Retinal pigment epithelial cell (primary cell): ENCODE results near the gene GARS1.

ENCODE experiments used
- DNase-seq: peaks from one replicate; pipeline ENCODE4 v3.0.0-alpha.2; 2010; ENCODE audit warnings: low read depth
- H3K4me3 ChIP-seq: 2 replicates; pipeline ENCODE4 v1.5.1; 2011; ENCODE audit warnings: mild to moderate bottlenecking, low read length, control low read depth, moderate library complexity
- TF ChIP-seq, protein P1 (sequence below): conservative IDR thresholded peaks from 2 replicates; pipeline ENCODE4 v1.5.1; 2011; ENCODE audit warnings: low read depth, low read length, control low read depth, inconsistent platforms

The GARS1 gene, protein sequence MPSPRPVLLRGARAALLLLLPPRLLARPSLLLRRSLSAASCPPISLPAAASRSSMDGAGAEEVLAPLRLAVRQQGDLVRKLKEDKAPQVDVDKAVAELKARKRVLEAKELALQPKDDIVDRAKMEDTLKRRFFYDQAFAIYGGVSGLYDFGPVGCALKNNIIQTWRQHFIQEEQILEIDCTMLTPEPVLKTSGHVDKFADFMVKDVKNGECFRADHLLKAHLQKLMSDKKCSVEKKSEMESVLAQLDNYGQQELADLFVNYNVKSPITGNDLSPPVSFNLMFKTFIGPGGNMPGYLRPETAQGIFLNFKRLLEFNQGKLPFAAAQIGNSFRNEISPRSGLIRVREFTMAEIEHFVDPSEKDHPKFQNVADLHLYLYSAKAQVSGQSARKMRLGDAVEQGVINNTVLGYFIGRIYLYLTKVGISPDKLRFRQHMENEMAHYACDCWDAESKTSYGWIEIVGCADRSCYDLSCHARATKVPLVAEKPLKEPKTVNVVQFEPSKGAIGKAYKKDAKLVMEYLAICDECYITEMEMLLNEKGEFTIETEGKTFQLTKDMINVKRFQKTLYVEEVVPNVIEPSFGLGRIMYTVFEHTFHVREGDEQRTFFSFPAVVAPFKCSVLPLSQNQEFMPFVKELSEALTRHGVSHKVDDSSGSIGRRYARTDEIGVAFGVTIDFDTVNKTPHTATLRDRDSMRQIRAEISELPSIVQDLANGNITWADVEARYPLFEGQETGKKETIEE

DNA sequence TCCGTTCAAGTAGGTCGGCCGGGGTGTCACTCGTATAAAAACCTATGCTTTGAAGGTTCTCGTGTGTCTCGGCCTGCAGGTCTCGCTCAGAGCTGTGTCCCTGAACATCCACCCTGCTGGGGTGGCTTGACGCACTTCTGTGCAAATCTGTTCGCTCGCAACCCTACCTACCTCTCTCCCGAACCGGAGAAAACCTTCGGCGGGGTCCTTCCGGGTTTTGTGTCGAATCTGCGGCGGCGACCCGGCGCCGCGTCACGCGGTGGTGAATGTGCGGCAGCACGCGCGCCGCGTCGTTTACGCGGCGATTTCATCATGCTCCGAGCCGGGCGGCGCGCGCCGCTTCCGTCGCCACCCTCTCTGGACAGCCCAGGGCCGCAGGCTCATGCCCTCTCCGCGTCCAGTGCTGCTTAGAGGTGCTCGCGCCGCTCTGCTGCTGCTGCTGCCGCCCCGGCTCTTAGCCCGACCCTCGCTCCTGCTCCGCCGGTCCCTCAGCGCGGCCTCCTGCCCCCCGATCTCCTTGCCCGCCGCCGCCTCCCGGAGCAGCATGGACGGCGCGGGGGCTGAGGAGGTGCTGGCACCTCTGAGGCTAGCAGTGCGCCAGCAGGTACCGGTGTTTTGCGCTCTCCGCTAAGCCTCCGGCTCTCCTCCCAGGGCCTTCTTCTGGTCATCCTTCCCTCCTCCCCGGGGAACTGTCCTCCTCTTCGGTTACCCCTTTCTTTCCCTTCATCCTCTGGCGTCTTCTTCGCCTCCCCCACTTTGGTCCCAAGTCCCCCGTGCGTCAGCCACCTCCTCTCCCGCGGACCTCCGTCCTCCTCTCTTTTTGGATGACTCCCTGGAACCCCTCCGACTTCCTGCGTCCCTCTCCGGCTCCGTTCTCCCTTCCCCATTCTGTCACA, at the start of gene GARS1:
Gene GARS1, plus strand, starts transcription at position 339 of the 896 bp plus-strand sequence. Its CDS starts 44 bp downstream, at position 383.
- peak; percentile 71 for DNase-seq
- peak within 1 kb of the TSS; percentile 98 for H3K4me3 ChIP-seq
- TF ChIP-seq, protein P1, sequence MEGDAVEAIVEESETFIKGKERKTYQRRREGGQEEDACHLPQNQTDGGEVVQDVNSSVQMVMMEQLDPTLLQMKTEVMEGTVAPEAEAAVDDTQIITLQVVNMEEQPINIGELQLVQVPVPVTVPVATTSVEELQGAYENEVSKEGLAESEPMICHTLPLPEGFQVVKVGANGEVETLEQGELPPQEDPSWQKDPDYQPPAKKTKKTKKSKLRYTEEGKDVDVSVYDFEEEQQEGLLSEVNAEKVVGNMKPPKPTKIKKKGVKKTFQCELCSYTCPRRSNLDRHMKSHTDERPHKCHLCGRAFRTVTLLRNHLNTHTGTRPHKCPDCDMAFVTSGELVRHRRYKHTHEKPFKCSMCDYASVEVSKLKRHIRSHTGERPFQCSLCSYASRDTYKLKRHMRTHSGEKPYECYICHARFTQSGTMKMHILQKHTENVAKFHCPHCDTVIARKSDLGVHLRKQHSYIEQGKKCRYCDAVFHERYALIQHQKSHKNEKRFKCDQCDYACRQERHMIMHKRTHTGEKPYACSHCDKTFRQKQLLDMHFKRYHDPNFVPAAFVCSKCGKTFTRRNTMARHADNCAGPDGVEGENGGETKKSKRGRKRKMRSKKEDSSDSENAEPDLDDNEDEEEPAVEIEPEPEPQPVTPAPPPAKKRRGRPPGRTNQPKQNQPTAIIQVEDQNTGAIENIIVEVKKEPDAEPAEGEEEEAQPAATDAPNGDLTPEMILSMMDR, result no peak

DNA sequence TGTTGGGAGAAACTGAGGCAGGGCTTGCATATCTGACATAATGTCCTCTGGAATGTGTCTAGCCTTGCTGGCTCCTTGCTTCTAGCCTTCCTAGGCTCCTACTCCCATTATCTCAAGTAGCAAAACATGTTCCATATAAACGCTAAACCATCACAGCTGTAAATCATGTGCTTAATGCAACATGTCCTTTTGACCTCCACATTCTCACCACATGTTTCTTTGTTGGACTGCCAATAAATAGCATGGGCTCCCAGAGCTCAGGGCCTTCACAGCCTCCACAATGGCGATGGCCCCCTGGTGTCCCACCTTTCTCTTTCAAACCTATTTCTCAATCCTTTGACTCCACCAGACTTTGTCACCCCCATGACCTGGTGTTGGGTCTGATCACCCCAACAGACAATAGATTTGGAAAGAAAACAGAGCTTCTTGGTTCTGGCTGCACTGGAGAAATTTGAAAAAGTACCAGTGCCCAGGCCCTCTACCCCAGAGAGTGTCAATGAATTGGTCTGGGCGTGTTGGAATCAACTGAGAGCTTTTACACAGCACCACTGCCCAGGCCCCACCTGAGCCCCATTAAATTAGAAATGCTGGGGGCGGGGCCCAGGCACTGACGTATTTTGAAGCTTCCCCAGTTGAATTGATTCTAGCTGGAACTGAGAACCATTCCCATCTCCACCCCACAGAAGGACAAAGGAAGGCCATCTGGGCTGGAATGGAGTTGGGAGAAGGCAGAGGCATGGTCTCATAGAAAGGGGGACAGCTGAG, 48.7 kb upstream of the GARS1 start:
- no peak overlapping the region for H3K4me3 ChIP-seq
- TF ChIP-seq, protein P1, result no peak
- no peak for DNase-seq

DNA sequence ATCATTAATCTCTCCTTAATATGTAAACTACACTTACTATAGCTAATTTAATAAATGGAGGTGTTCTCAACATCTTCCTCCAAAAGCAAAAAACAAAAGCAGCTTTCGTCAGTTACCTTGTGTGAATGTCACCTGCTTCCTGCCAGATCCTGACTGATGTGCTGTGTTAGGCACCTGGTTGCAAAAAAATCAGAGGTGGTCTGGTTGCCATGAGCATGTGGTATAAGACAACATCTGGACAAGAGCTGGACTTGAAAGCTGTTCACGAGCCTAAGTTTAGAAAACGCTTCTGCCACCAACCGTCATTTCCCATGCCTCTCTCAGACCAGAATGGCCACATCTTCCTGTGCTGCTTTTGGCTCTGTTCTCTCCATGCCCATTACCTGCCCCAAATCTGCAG, 48.1 kb upstream of the GARS1 start:
- DNase-seq, result no peak
- H3K4me3 ChIP-seq, result no peak overlapping the region
- TF ChIP-seq, protein P1, result no peak

DNA sequence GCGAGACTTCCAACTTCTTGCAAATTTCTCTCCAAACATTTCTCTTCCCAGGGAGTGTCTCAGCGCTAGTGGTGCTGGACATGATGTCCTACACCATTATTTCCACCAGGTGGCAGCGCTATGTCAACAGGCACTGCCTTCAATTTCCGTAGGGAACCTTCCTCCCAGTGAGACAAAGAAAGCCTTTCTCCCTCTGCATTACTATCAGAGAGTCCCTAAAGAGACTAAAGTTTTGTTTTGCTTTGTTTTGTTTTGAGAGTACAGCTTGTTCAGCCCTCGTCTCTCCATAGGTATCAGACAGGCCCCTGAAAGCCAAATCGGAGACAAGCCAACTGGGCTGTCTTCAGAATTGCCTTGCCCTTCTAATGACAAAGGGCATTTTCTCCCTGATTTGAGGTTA, 45.8 kb upstream of the GARS1 start:
- no peak for DNase-seq
- TF ChIP-seq, protein P1, result peak; percentile 86
- H3K4me3 ChIP-seq, result no peak overlapping the region

DNA sequence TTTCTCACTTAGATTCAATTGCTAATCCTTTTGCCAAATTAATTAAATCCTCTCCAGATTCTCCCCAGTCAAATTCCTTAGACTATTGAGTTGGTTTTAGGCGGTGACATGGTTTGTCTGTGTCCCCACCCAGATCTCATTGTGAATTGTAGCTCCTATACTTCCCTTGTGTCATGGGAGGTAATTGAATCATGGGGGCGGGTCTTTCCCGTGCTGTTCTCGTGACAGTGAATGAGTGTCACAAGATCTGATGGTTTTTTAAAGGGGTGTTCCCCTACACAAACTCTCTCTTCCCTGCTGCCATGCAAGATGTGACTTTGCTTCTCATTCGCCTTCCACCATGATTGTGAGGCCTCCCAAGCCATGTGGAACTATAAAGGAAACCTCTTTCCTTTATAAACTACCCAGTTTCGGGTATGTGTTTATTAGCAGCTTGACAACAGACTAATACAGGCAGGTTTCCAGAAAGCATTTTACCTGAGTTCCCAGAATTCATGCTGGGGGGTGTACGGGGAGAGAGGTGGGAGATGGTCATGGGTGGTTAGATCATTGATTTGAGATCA, 44.7 kb upstream of the GARS1 start:
- TF ChIP-seq, protein P1, result no peak
- no peak overlapping the region for H3K4me3 ChIP-seq
- DNase-seq, result no peak

DNA sequence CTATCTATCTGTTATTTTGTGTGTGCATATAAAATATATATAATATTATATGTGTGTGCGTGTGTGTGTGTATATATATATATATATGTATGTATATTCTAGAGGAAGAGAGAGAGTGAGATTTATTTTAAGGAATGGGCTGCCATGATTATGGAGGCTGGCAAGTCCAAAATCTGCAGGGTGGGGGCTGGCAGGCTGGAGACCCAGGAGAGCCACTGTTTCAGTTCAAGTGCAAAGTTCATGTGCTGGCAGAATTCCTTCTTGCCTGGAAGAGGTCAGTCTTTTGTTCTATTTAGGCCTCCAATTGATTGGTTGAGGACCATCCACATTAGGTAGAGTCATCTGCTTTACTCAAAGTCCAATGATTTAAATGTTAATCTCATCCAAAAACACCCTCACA, 42.3 kb upstream of the GARS1 start:
- H3K4me3 ChIP-seq, result no peak overlapping the region
- TF ChIP-seq, protein P1, result no peak
- no peak for DNase-seq
